ENCODE measurements around the gene CA10.

GRCh38 chr17:51802544-51802943 lies 356.0 kb downstream of the CA10 start:
- no peak for TF ChIP-seq POLR2A (IDR thresholded peaks at IDR 0.05)
- TF ChIP-seq POLR2AphosphoS5 (IDR thresholded peaks at IDR 0.05): no peak

Data from gastroesophageal sphincter (tissue), 2 donors.